GM04504 (cell line): ENCODE measurements around the gene RBM45.
A peak's percentile ranks its signal among the peaks of the same experiment; 100 is the strongest.

Experiments
- DNase-seq: peaks from one replicate; pipeline ENCODE4 v3.0.0-alpha.2; 2012; ENCODE audit warnings: low read depth

The RBM45 gene

DNA sequence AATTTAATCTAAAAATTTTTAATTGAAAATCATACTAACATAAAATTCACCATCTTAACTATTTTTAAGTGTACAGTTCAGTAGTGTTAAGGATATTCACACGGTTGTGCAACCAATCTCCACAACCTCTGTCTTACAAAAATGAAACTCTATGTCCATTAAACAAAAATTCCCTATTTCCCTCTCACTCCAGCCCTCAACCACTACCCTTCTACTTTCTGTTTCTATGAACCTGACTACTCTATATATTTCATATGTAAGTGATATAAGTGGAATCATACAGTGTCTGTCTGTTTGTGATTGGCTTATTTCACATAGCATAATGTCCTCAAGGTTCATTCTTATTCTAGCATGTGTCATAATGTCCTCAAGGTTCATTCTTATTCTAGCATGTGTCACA is 47.7 kb downstream of the RBM45 start:
- DNase-seq = no peak

DNA sequence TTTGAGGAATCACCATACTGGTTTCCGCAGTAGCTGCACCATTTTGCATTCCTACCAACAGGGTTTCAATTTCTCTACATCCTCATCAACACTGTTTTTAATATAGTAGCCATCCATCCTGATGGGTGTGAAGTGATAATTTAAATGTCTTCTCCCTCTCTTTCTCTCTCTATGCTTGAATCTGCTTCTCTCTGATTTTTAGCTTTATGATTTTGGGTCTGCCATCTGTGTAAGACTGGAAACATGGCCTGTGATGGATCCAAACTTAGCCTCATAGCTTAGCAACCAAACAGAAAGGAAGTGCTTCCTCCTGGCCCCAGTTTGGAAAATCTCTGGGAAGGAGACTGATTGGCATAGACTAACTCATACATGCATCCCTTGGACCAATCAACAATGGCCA is 48.4 kb downstream of the RBM45 start:
- DNase-seq = no peak

DNA sequence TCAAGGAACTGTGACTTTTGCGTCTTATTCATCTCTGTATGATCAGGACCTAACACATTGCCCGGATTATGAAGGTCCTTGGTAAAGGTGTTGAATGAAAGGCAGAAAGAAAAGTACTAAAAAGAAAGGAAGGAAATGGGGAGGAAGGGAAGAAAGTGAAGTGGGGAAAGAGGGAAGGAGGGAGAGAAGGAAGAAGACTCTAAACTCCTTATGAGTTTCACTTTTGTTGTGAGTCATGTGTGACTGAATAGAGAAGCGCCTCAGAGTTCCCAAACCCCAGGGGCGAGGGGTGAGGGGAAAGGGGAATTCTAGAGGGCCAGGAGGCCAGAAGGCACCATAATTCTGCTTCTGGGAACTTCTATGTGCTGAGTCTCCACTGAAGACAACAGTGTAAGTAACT is 51.2 kb downstream of the RBM45 start:
- no peak for DNase-seq

DNA sequence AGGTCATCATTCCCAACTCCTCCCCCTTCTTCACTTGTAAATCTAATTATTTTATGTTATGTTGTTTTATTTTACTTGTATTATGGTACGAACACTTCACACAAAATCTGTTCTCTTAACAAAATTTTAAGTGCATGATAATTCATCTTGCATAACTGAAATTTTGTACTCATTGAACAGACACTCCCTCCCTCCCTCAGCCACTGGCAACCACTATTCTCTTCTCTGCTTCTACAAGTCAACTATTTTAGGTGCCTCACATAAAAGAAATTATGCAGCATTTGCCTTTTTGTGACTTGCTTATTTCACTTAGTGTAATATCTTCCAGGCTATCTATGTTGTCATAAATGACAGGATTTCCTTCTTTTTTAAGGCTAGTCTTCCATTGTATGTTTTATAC is 51.7 kb downstream of the RBM45 start:
- no peak for DNase-seq

DNA sequence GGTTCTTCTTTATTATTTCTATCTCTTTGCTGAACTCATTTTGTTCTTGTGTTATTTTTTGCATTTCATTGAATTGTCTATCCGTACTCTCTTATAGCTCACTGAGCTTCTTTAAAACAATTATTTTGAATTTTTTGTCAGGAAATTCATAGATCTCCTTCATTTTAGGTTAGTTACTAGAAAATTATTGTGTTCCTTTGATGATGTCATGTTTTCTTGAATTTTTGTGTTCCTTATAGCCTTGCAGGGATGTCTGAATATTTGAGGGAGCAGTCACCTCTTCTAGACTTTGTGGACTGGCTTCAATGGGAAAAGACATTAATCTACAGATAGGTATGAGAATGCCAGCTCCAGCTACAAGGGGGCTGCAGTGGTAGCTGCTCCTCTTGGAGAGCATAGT is 61.4 kb downstream of the RBM45 start:
- DNase-seq = no peak

- DNase-seq = peak; percentile 38
Observed at GRCh38 chr2:178177066-178177679, 64.9 kb downstream of the RBM45 start.
